ENCODE data around the gene TPST2. TPM values are rescaled to one million over a fixed set of nuclear protein-coding genes. Genes with fewer than 3 reads are reported as not detected.

Gene TPST2
- total RNA-seq, 1 donor from 2014 or later: 18.5 TPM

DNA sequence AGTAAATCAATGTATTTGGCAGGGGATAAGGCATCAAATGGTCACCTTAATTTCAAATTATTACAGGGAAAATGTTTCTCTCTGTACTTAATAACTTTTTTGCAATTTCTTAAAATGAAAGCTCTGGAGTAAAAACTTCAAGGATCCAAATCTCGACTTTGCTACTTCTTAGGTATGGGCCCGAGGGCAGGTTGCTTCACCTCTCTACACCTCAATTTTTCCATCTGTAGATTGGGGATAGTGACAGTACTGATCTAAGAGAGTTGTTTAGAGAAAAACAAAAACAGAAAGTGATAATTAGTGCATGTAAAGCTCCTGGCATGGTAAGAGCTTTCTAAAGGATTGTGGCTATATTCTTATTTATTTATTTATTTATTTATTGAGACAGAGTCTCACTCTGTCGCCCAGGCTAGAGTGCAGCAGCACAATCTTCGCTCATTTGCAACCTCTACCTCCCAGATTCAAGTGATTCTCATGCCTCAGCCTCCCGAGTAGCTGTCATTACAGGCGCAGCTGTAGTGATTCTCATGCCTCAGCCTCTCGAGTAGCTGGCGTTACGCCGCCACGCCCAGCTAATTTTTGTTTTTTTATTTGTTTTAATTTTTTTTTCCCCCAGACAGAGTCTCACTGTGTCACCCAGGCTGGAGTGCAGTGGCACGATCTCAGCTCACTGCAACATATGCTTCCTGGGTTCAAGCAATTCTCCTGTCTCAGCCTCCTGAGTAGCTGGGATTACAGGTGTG lies 75.3 kb downstream of the TPST2 start:
- TF ChIP-seq, protein P1, sequence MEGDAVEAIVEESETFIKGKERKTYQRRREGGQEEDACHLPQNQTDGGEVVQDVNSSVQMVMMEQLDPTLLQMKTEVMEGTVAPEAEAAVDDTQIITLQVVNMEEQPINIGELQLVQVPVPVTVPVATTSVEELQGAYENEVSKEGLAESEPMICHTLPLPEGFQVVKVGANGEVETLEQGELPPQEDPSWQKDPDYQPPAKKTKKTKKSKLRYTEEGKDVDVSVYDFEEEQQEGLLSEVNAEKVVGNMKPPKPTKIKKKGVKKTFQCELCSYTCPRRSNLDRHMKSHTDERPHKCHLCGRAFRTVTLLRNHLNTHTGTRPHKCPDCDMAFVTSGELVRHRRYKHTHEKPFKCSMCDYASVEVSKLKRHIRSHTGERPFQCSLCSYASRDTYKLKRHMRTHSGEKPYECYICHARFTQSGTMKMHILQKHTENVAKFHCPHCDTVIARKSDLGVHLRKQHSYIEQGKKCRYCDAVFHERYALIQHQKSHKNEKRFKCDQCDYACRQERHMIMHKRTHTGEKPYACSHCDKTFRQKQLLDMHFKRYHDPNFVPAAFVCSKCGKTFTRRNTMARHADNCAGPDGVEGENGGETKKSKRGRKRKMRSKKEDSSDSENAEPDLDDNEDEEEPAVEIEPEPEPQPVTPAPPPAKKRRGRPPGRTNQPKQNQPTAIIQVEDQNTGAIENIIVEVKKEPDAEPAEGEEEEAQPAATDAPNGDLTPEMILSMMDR (IDR thresholded peaks at IDR 0.05; ENCODE audit: unreplicated experiment): no peak
- H3K4me3 Mint-ChIP-seq: no peak overlapping the region
- peaks cover 35% of the 10 kb centered on the region for H3K4me1 Mint-ChIP-seq
- H3K9me3 Mint-ChIP-seq: no peaks in the 10 kb centered on the region
- H3K36me3 Mint-ChIP-seq: peaks cover 4% of the 10 kb centered on the region
- no peaks in the 10 kb centered on the region for H3K27me3 Mint-ChIP-seq (ENCODE audit: low read depth)
- DNase-seq (ENCODE audit: low spot score in 2 of 2, unreplicated experiment in 2 of 2): no peak
- H3K27ac Mint-ChIP-seq: no peak overlapping the region

DNA sequence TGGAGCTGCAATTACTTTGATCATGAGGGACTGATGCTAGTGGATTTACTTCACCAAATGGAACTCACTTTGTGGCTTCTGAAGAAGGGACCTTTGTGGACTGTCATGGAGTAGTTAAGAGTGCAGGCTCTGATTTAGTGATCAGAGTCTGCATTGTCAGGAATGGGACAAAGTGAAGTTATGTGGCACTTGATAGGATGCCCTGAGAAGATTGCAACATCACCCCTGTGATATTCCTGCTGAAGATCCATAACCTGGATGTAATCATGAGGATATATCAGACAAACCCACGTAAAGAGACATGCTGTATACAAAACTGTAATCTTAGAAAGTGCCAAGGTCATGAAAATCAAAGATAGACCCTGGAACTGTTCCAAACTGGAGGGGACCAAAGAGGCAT lies 76.1 kb downstream of the TPST2 start:
- H3K4me3 Mint-ChIP-seq: peak overlapping the region; percentile 100
- TF ChIP-seq, protein P1 (IDR thresholded peaks at IDR 0.05; ENCODE audit: unreplicated experiment): no peak
- H3K4me1 Mint-ChIP-seq: peaks cover 35% of the 10 kb centered on the region
- H3K9me3 Mint-ChIP-seq: no peaks in the 10 kb centered on the region
- H3K36me3 Mint-ChIP-seq: peaks cover 10% of the 10 kb centered on the region
- no peak overlapping the region for H3K27ac Mint-ChIP-seq
- H3K27me3 Mint-ChIP-seq (ENCODE audit: low read depth): no peaks in the 10 kb centered on the region
- DNase-seq (ENCODE audit: low spot score in 2 of 2, unreplicated experiment in 2 of 2): no peak

DNA sequence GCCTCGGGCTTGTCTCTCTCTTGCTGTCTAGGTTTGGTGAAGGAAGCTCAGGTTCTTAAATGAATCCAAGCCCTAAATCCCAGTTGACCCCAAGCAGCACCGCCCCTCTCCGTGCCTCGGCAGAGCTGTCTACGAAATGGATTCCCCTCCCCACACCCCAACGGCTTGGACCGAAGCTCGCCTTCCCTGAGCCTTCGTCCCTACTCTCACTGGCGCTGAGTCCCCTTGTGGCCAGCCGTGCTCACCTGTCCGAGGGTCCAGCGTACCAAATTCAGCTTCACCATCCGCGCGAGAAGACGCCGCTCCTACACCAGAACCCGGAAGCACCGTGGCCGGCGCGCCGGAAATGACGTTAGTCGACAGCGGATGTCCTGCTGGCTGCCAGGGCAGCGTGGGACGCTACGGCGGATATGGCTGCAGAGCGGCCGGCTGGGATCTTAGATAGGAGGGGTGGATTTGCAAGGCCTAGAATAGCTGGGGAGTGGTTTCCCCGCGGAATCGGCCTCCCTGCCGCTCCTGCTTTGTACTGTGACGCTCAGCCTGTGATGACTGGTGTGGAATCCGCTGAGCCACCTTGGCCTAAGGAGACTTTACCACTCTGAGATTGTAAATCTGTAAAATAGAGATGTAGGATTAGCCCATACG lies 77.7 kb downstream of the TPST2 start, which contains the start of gene TFIP11:
TSS of gene TFIP11 (minus strand) at position 325 of the 645 bp plus-strand sequence. CDS start 2,201 bp downstream, outside the sequence.
- Mint-ChIP-seq H3K27ac (peak within 1 kb of the TSS; percentile 99), H3K9me3 (no peaks in the 10 kb centered on the region), H3K4me1 (peaks cover 35% of the 10 kb centered on the region), H3K36me3 (peaks cover 10% of the 10 kb centered on the region), H3K27me3 (ENCODE audit: low read depth) (no peaks in the 10 kb centered on the region), H3K4me3 (peak within 1 kb of the TSS; percentile 100)
- TF ChIP-seq, protein P1 (IDR thresholded peaks at IDR 0.05; ENCODE audit: unreplicated experiment): no peak
- peak; percentile 89 to 95 for DNase-seq (ENCODE audit: low spot score in 2 of 2, unreplicated experiment in 2 of 2)

DNA sequence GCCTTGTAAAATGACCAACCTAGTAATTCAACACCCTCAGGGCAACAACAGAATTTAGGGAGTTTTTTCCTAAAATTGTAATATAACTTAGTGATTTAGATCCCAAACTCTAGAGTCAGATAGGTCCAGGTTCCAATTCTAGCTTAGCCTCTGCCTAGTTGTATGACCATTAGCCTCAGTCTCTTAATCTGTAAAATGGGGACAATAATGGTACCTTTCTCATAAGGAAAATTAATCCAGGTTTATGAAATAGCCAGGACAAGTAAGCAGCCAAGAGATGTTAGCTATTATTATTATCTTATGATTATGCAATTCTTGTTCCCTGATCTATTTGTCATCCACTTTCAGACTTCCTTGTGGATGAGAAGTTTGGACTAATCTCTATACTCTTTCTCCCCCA lies 81.8 kb downstream of the TPST2 start:
- Mint-ChIP-seq H3K9me3 (no peaks in the 10 kb centered on the region), H3K36me3 (peaks cover 28% of the 10 kb centered on the region), H3K27me3 (ENCODE audit: low read depth) (no peaks in the 10 kb centered on the region), H3K4me3 (no peak overlapping the region), H3K27ac (no peak overlapping the region), H3K4me1 (peaks cover 24% of the 10 kb centered on the region)
- TF ChIP-seq, protein P1 (IDR thresholded peaks at IDR 0.05; ENCODE audit: unreplicated experiment): no peak
- DNase-seq (ENCODE audit: low spot score in 2 of 2, unreplicated experiment in 2 of 2): no peak

DNA sequence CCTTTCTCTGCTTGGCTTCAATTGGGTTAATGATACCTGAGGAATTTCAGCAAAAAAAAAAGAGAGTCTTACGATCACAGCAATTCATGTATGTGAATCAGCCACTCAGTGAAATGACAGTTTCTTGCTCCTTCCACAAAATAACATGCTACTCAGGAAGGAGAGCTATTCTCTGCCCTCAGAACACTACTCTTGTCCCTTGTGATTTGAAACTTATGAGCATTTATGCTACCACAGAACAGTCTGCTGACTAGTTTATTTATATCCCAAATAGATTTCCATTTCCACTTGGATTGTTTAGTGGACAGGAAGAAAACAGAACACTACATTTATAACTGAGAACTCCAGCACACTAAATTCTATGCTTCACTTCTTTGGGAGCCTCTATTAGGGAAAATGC lies 86.2 kb downstream of the TPST2 start:
- Mint-ChIP-seq H3K4me1 (no peaks in the 10 kb centered on the region), H3K9me3 (no peaks in the 10 kb centered on the region), H3K36me3 (peaks cover 42% of the 10 kb centered on the region), H3K4me3 (no peak overlapping the region), H3K27ac (no peak overlapping the region), H3K27me3 (ENCODE audit: low read depth) (no peaks in the 10 kb centered on the region)
- TF ChIP-seq, protein P1 (IDR thresholded peaks at IDR 0.05; ENCODE audit: unreplicated experiment): no peak
- no peak for DNase-seq (ENCODE audit: low spot score in 2 of 2, unreplicated experiment in 2 of 2)

Data from mesothelial cell of epicardium (in vitro differentiated cells).